PFSK-1 (cell line): ENCODE results near the gene SPDYA.

Experiments used
- POLR2AphosphoS5 ChIP-seq: IDR thresholded peaks from 2 replicates; pipeline ENCODE4 v1.6.1; 2012; ENCODE audit warnings: low read depth, mild to moderate bottlenecking, control low read depth, low read length, moderate library complexity
- TAF1 ChIP-seq: IDR thresholded peaks from 2 replicates; pipeline ENCODE4 v1.6.1; 2012; ENCODE audit warnings: low read length, control low read depth, borderline replicate concordance; ENCODE audit not compliant: insufficient read depth

DNA sequence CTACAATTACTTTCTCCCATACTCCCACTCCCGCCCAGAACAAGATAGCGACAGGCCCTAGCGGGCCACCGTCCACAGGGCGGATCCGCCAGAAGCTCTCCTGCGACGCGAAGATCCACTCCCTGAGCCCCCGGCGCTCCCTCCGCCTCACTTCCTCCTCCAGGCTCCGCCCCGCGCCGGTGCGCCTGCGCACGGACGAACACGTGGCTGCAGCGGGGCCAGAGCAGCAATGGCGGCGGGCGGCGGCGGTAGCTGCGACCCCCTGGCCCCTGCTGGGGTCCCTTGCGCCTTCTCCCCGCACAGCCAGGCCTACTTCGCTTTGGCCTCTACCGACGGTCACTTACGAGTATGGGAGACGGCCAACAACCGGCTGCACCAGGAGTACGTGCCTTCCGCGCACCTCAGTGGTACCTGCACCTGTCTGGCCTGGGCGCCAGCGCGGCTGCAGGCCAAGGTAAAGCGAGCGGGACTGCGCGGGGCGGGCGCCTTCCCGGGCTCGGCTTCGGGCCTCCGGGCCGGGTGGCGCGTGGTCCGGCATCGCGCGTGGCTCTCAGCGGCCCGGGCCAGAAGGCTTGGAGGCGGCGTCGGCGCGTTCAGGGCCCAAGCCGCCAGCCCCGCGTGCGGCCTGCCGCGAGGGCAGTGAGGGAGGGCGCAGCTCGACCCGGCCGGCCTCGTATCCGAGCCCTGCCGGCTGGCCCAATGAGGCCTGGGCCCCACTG, 84.0 kb downstream of the SPDYA start, which contains the start of gene WDR43:
- peak; percentile 87 for TF ChIP-seq POLR2AphosphoS5
- peak; percentile 95 for TF ChIP-seq TAF1
